ENCODE results near the gene GLB1L3. TPM values are rescaled to one million over a fixed set of nuclear protein-coding genes. Genes with fewer than 3 reads are reported as not detected.

GLB1L3 gene
- total and polyA plus RNA-seq, 2 donors (not counting 3 experiments of a cell fraction or from before 2014, with no cell fraction given) = not detected

DNA sequence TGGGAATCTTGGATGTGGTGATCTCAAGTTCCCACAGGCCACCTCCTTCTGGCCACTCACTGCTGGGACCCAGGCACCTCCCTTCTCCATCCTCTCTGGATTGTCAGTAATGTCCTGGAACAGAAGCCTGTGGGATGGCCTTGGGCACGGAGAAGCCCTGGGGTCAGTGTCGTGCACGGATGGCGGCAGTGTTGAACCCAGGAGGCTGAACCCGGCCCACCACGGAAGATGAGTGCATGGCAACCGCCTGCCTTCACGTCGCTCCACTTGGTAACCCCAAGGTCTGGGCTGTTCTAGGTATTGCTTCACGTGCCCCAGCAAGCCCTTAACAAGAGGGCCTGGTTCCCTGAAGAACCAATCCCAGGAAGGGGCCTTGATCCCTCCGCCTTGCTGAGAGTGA lies 30.1 kb upstream of the GLB1L3 start:
- TF ChIP-seq MAX (IDR thresholded peaks at IDR 0.05; ENCODE audit: insufficient read depth, insufficient read length) (no peak), POLR2AphosphoS5 (IDR thresholded peaks at IDR 0.05; ENCODE audit: insufficient read depth, low read depth, low read length) (no peak), JUN (IDR thresholded peaks at IDR 0.05; ENCODE audit: borderline replicate concordance, insufficient read depth, insufficient read length, low read depth) (no peak), FOS (IDR thresholded peaks at IDR 0.05; ENCODE audit: borderline replicate concordance, insufficient read depth, low read length) (no peak), MYC (IDR thresholded peaks at IDR 0.05; ENCODE audit: low read depth, low read length) (no peak), GATA2 (IDR thresholded peaks at IDR 0.05; ENCODE audit: insufficient read depth, insufficient read length, low read depth, low read length) (no peak), EZH2 (IDR thresholded peaks at IDR 0.05; ENCODE audit: borderline replicate concordance, low read depth, low read length, severe bottlenecking) (no peak), POLR2A (IDR thresholded peaks at IDR 0.05; ENCODE audit: low read depth, low read length) (no peak)
- TF ChIP-seq, protein P1, sequence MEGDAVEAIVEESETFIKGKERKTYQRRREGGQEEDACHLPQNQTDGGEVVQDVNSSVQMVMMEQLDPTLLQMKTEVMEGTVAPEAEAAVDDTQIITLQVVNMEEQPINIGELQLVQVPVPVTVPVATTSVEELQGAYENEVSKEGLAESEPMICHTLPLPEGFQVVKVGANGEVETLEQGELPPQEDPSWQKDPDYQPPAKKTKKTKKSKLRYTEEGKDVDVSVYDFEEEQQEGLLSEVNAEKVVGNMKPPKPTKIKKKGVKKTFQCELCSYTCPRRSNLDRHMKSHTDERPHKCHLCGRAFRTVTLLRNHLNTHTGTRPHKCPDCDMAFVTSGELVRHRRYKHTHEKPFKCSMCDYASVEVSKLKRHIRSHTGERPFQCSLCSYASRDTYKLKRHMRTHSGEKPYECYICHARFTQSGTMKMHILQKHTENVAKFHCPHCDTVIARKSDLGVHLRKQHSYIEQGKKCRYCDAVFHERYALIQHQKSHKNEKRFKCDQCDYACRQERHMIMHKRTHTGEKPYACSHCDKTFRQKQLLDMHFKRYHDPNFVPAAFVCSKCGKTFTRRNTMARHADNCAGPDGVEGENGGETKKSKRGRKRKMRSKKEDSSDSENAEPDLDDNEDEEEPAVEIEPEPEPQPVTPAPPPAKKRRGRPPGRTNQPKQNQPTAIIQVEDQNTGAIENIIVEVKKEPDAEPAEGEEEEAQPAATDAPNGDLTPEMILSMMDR (IDR thresholded peaks at IDR 0.05; ENCODE audit: extremely low read depth in 1 of 2, insufficient read depth in 1 of 2, low read depth in 1 of 2, low read length in 2 of 2) = no peak

More for the DNA sequence above, 30.1 kb upstream of the GLB1L3 start:
- no peak overlapping the region for H2AFZ ChIP-seq (ENCODE audit: low read depth, low read length)
- H3K9me1 ChIP-seq (replicated peaks; ENCODE audit: control insufficient read depth, extremely low read depth, insufficient read depth, low read length) = no peaks in the 10 kb centered on the region
- no peak overlapping the region for H3K9ac ChIP-seq (replicated peaks; ENCODE audit: extremely low read depth, insufficient read depth, low read length)
- dilution Hi-C loops (cut with MboI; ENCODE audit: extremely low pct_ligation_motif_present, low sequenced_read_pairs) = no loop called here
- CTCF ChIA-PET = interaction anchor here (1.0 kb wide), 1 partner anchor 196 kb away, joined by 3 read pairs; no protein-coding TSS in a partner anchor
- no peaks in the 10 kb centered on the region for H3K4me1 ChIP-seq (ENCODE audit: control insufficient read depth, extremely low read depth, insufficient read depth, low read length)
- FAIRE-seq = no peak
- H3K36me3 ChIP-seq (ENCODE audit: control insufficient read depth in 2 of 2, extremely low read depth in 1 of 2, insufficient read depth in 2 of 2, low read length in 2 of 2) = peaks cover 5 to 54% of the 10 kb centered on the region in 2 experiments
- DNase-seq (ENCODE audit: low read depth, low spot score) = no peak
- H4K20me1 ChIP-seq (replicated peaks; ENCODE audit: control insufficient read depth, extremely low read depth, insufficient read depth, low read length) = no peaks in the 10 kb centered on the region
- H3K27me3 ChIP-seq (ENCODE audit: control insufficient read depth in 2 of 2, insufficient read depth in 2 of 2, low read length in 2 of 2) = no peaks in the 10 kb centered on the region
- H3K4me2 ChIP-seq (ENCODE audit: insufficient read depth, low read length) = no peak overlapping the region
- no peak overlapping the region for H3K4me3 ChIP-seq (replicated peaks in 1 of 3; ENCODE audit: insufficient read depth in 1 of 3, low read depth in 1 of 3, low read length in 3 of 3)
- H3K9me3 ChIP-seq (replicated peaks; ENCODE audit: control insufficient read depth, insufficient read depth, low read length) = no peaks in the 10 kb centered on the region
- POLR2A ChIA-PET = no interaction called here
- intact Hi-C loops (cut with micrococcal nuclease) = no loop called here
- no peaks in the 10 kb centered on the region for H3K79me2 ChIP-seq (ENCODE audit: control insufficient read depth, insufficient read depth, low read length)
- H3K27ac ChIP-seq (ENCODE audit: insufficient read depth, low read depth, low read length) = no peak overlapping the region
- BruUV-seq (replicated peaks) = no TSS peak
